GM12865 (cell line): ENCODE measurements around the gene LUC7L3.

Experiments
- DNase-seq: peaks from one replicate; pipeline ENCODE4 v3.0.0; 2010; ENCODE audit warnings: low read depth
- H3K4me3 ChIP-seq: 2 replicates; pipeline ENCODE4 v1.5.1; 2011; ENCODE audit warnings: mild to moderate bottlenecking, low read depth, low read length, control low read depth
- CTCF ChIP-seq: IDR thresholded peaks from 2 replicates; pipeline ENCODE4 v1.5.1; 2011; ENCODE audit warnings: low read length, control low read depth, low read depth, inconsistent platforms; ENCODE audit not compliant: insufficient read depth; ENCODE audit errors: missing control alignments

LUC7L3 gene

DNA sequence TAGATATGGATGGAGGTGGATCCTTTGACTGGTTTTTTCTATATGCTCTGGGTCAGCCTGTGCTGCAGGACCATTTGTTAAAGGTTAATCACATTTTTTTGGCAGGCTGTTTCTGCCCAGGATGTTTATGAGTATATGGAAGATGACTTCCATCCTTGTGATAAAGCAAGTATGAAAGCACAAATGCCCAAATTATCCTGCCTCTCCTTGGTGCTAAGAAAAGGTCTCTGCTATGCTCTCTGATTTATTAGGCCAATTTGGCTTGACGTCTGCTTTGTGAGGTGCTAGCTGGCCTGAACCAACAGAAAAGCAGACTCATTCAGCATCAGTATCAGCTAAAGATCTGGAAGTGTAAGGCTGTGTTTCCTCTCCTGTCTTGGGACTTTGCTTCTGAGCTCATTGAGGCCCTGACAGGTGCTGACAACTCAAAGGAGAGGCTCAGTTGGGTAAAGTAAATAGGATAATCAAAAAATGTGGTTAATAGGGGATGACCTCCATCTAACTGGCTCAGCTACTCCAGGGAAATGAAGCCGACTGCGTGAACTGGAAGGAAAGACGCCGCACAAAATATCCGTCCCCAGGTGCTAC is 26.9 kb upstream of the LUC7L3 start:
- TF ChIP-seq CTCF, result no peak
- no peak overlapping the region for H3K4me3 ChIP-seq
- no peak for DNase-seq

- no peak for DNase-seq
- H3K4me3 ChIP-seq, result no peak overlapping the region
- TF ChIP-seq CTCF, result no peak
Measured at GRCh38 chr17:50693036-50693682, 26.2 kb upstream of the LUC7L3 start.

DNA sequence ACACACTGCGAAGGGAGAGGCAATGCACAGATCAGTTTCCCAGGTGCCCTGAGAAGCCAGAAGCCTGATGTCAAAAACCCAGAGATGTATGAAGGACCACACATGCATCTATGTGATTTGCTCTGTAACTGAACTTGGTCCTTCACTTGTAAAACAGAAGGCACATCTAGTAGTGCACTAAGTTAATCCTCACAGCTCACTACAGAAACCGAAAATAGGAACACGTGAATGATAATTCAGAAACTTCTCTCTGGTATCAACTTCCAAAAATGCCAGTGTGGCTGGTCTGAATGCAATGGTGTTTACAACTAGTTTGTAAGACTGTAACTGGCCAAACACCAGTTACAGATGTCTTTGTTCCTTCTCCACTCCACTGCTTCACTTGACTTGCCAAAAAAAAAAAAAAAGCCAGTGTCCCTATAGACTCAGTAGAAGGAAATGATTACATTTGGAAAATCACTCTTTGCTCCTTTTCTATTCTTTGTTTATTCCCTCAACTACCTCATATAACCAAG is 23.0 kb upstream of the LUC7L3 start:
- no peak overlapping the region for H3K4me3 ChIP-seq
- TF ChIP-seq CTCF, result no peak
- DNase-seq, result peak; percentile 39

- TF ChIP-seq CTCF, result no peak
Measured at GRCh38 chr17:50697062-50697461, 22.3 kb upstream of the LUC7L3 start.

DNA sequence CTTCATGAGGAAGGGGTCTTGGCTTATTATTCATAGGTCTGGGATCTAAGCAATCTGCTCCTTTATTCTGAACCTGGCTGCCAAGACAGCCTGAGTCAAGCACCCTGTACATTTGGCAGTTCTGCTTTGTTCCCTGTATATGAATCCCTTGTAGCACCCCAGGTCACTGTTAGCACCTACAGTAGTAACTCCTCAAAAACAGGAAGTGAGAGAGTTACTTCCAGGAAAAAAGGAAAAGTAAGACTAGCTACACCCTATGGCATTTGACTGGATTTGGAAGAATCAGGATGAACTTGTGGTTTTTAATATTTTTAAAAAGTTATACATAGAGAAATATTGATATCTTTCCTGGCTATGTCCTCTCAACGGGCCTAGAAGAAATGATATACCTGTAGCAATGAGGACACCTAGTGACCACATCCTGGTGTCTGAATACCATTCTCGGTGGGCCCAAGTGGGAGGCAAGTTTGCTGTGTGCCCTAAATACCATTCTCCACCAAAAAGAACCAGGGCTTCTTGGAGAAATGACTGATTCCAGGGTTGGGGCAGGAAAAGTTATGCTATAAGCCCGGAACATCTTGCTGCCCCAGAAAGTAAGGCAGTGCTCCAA is 21.6 kb upstream of the LUC7L3 start:
- no peak overlapping the region for H3K4me3 ChIP-seq
- no peak for TF ChIP-seq CTCF
- no peak for DNase-seq

More at GRCh38 chr17:50697062-50697461, 22.3 kb upstream of the LUC7L3 start:
- DNase-seq, result no peak
- H3K4me3 ChIP-seq, result no peak overlapping the region

DNA sequence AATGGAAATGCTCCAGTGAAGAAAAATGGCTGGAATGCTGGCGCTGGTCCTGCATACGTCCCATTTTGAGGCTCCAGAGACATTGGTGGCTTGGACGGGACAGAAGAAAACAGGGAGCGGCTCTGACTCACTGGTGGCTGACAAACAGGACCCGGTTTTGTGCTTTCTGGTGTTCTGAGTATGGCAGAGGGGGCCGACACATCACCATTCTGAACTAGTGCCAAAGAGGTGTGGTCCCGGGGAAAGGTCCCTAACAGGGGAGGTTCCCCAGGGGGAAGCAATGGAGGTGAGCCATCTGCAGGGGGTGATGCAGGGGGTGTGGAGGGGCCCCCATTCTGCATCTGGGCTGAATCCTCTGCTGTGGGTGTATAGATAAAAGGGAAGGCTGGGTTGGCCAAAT is 20.0 kb upstream of the LUC7L3 start:
- no peak overlapping the region for H3K4me3 ChIP-seq

More for the DNA sequence above, 20.0 kb upstream of the LUC7L3 start:
- TF ChIP-seq CTCF, result no peak
- no peak for DNase-seq
